Measurements from ENCODE around the gene SPATA9. TPM values are rescaled to one million over a fixed set of nuclear protein-coding genes. Genes with fewer than 3 reads are reported as not detected.

The SPATA9 gene
- total RNA-seq, 2 donors from 2014 or later = 0.70 to 2.0 TPM

- Histone ChIP-seq H3K9ac (ENCODE audit: extremely low read depth, low read length, poor library complexity, severe bottlenecking) (no peak overlapping the region), H3K27me3 (ENCODE audit: control insufficient read depth, insufficient read depth, low read length, poor library complexity, severe bottlenecking) (no peaks in the 10 kb centered on the region), H3K4me1 (ENCODE audit: control insufficient read depth, insufficient read depth, low read length) (no peaks in the 10 kb centered on the region), H3K4me3 (ENCODE audit: low read length) (no peak overlapping the region), H3K36me3 (ENCODE audit: control insufficient read depth, insufficient read depth, low read length) (no peaks in the 10 kb centered on the region), H3K27ac (ENCODE audit: low read depth, low read length) (no peak overlapping the region), H3K9me3 (ENCODE audit: control insufficient read depth, low read length) (peaks cover 23% of the 10 kb centered on the region)
- Mint-ChIP-seq H3K4me3 (no peak overlapping the region), H3K9me3 (peaks cover 22% of the 10 kb centered on the region), H3K36me3 (ENCODE audit: low read depth) (peaks cover 5% of the 10 kb centered on the region), H3K27ac (no peak overlapping the region), H3K4me1 (peaks cover 7% of the 10 kb centered on the region), H3K27me3 (ENCODE audit: insufficient read depth) (peaks cover 1% of the 10 kb centered on the region)
- WGBS, 2 experiments (ENCODE audit: insufficient coverage in 1 of 2, insufficient read length in 1 of 2) = 78 to 84% methylated on average over 2 to 3 of the region's 3 CpGs
- no peak for TF ChIP-seq CTCF (conservative IDR thresholded peaks at IDR 0.05)
- DNase-seq = no peak
These were observed 73.1 kb downstream of the SPATA9 start for GRCh38 chr5:95609711-95610110.

Other genes with a start within 250 kb of the SPATA9 start
- gene SKIC3, start 128.0 kb downstream of the SPATA9 start, total RNA-seq = 10 to 100 TPM; 83.2 to 89.3 TPM
- 10 to 100 TPM; 11.7 to 13.5 TPM for gene ARSK, start 127.9 kb downstream of the SPATA9 start, total RNA-seq
- gene GPR150, start 62.9 kb downstream of the SPATA9 start, total RNA-seq = under 1 TPM; 0.13 to 0.22 TPM
- 10 to 100 TPM in 1 of 2 donors, 1 to 10 TPM in 1; 7.1 to 13.7 TPM for gene RFESD, start 36.2 kb downstream of the SPATA9 start, total RNA-seq
- gene RHOBTB3, start 48.3 kb upstream of the SPATA9 start, total RNA-seq = 100 to 1,000 TPM; 432 to 444 TPM
- 10 to 100 TPM; 18.9 to 26.3 TPM for gene GLRX, start 139.7 kb upstream of the SPATA9 start, total RNA-seq

Measured in endodermal cell (in vitro differentiated cells).